ENCODE data around the gene MYCBPAP. TPM values are rescaled to one million over a fixed set of nuclear protein-coding genes. Genes with fewer than 3 reads are reported as not detected.

The MYCBPAP gene
- total and polyA plus RNA-seq, 2 experiments from 2014 or later: 0.32 to 1.4 TPM

- H3F3A ChIP-seq (ENCODE audit: insufficient read depth): no peaks in the 10 kb centered on the region
- H3K27ac ChIP-seq: no peak overlapping the region
- no peaks in the 10 kb centered on the region for H3K79me2 ChIP-seq (ENCODE audit: insufficient read depth)
- H3K4me2 ChIP-seq (ENCODE audit: unreplicated experiment): no peak overlapping the region
- no peaks in the 10 kb centered on the region for H3K9me3 ChIP-seq (ENCODE audit: low read depth)
- no peak overlapping the region for H3K9ac ChIP-seq
- DNase-seq: no peak
- H3K36me3 ChIP-seq (ENCODE audit: low read depth): no peaks in the 10 kb centered on the region
- H2AFZ ChIP-seq: no peak overlapping the region
- TF ChIP-seq EZH2 (IDR thresholded peaks at IDR 0.05; ENCODE audit: insufficient read depth, poor library complexity, severe bottlenecking): no peak
- TF ChIP-seq EZH2phosphoT487 (IDR thresholded peaks at IDR 0.05; ENCODE audit: insufficient read depth, low read depth): no peak
- H4K20me1 ChIP-seq (ENCODE audit: insufficient read depth): no peaks in the 10 kb centered on the region
- 73 to 82% methylated on average over 8 of the region's 8 CpGs for WGBS, 2 experiments (ENCODE audit: low coverage in 1 of 2, low lambda C conversion rate in 2 of 2, missing lambda C conversion rate in 2 of 2)
- H3K27me3 ChIP-seq (replicated peaks; ENCODE audit: insufficient read depth): no peaks in the 10 kb centered on the region
- in situ Hi-C loops (cut with MboI): loop anchor here (25.0 kb wide), 1 partner anchor 445 kb away; no protein-coding TSS in a partner anchor
- H3K9me2 ChIP-seq (ENCODE audit: insufficient read depth): no peaks in the 10 kb centered on the region
- H3K4me3 ChIP-seq: no peak overlapping the region
- H3K4me1 ChIP-seq (ENCODE audit: insufficient read depth): peaks cover 11% of the 10 kb centered on the region; the same call in 1 of the 2 replicates
These were observed 9.5 kb downstream of the MYCBPAP start for GRCh38 chr17:50517504-50518383.

GRCh38 chr17:50518384-50519023, 10.3 kb downstream of the MYCBPAP start:
- no peak overlapping the region for H3K4me2 ChIP-seq (ENCODE audit: unreplicated experiment)
- no peaks in the 10 kb centered on the region for H3K79me2 ChIP-seq (ENCODE audit: insufficient read depth)
- H4K20me1 ChIP-seq (ENCODE audit: insufficient read depth): no peaks in the 10 kb centered on the region
- no peaks in the 10 kb centered on the region for H3K36me3 ChIP-seq (ENCODE audit: low read depth)
- H3K9ac ChIP-seq: no peak overlapping the region
- DNase-seq: no peak
- H3K4me3 ChIP-seq: no peak overlapping the region
- no peaks in the 10 kb centered on the region for H3K9me3 ChIP-seq (ENCODE audit: low read depth)
- H3K27ac ChIP-seq: no peak overlapping the region
- H3K9me2 ChIP-seq (ENCODE audit: insufficient read depth): no peaks in the 10 kb centered on the region
- H3F3A ChIP-seq (ENCODE audit: insufficient read depth): no peaks in the 10 kb centered on the region
- 76 to 83% methylated on average over 11 to 13 of the region's 13 CpGs for WGBS, 2 experiments (ENCODE audit: low coverage in 1 of 2, low lambda C conversion rate in 2 of 2, missing lambda C conversion rate in 2 of 2)
- no peaks in the 10 kb centered on the region for H3K27me3 ChIP-seq (replicated peaks; ENCODE audit: insufficient read depth)
- TF ChIP-seq EZH2phosphoT487 (IDR thresholded peaks at IDR 0.05; ENCODE audit: insufficient read depth, low read depth) (no peak), EZH2 (IDR thresholded peaks at IDR 0.05; ENCODE audit: insufficient read depth, poor library complexity, severe bottlenecking) (no peak)
- H2AFZ ChIP-seq: no peak overlapping the region
- in situ Hi-C loops (cut with MboI): loop anchor here (25.0 kb wide), 1 partner anchor 444 kb away; no protein-coding TSS in a partner anchor
- peaks cover 11% of the 10 kb centered on the region; the same call in 1 of the 2 replicates for H3K4me1 ChIP-seq (ENCODE audit: insufficient read depth)

GRCh38 chr17:50519141-50519834, 11.0 kb downstream of the MYCBPAP start:
- 61 to 62% methylated on average over 7 to 8 of the region's 8 CpGs for WGBS, 2 experiments (ENCODE audit: low coverage in 1 of 2, low lambda C conversion rate in 2 of 2, missing lambda C conversion rate in 2 of 2)
- Histone ChIP-seq H3K9me3 (ENCODE audit: low read depth) (no peaks in the 10 kb centered on the region), H3K27me3 (replicated peaks; ENCODE audit: insufficient read depth) (no peaks in the 10 kb centered on the region)

GRCh38 chr17:50520483-50520882, 12.2 kb downstream of the MYCBPAP start:
- Histone ChIP-seq H3K9me2 (ENCODE audit: insufficient read depth) (no peaks in the 10 kb centered on the region), H3K27ac (no peak overlapping the region), H3K36me3 (ENCODE audit: low read depth) (no peaks in the 10 kb centered on the region), H3K4me3 (no peak overlapping the region), H3K79me2 (ENCODE audit: insufficient read depth) (no peaks in the 10 kb centered on the region), H3K9me3 (ENCODE audit: low read depth) (no peaks in the 10 kb centered on the region), H3K4me1 (ENCODE audit: insufficient read depth) (peaks cover 2% of the 10 kb centered on the region; the same call in 1 of the 2 replicates), H3F3A (ENCODE audit: insufficient read depth) (no peaks in the 10 kb centered on the region), H3K4me2 (ENCODE audit: unreplicated experiment) (no peak overlapping the region), H3K27me3 (replicated peaks; ENCODE audit: insufficient read depth) (no peaks in the 10 kb centered on the region), H2AFZ (no peak overlapping the region), H4K20me1 (ENCODE audit: insufficient read depth) (no peaks in the 10 kb centered on the region), H3K9ac (no peak overlapping the region)
- TF ChIP-seq EZH2phosphoT487 (IDR thresholded peaks at IDR 0.05; ENCODE audit: insufficient read depth, low read depth): no peak
- no peak for TF ChIP-seq EZH2 (IDR thresholded peaks at IDR 0.05; ENCODE audit: insufficient read depth, poor library complexity, severe bottlenecking)
- no peak for DNase-seq
- in situ Hi-C loops (cut with MboI): loop anchor here (25.0 kb wide), 1 partner anchor 442 kb away; no protein-coding TSS in a partner anchor
- 65 to 70% methylated on average over 2 of the region's 2 CpGs for WGBS, 2 experiments (ENCODE audit: low coverage in 1 of 2, low lambda C conversion rate in 2 of 2, missing lambda C conversion rate in 2 of 2)

More at GRCh38 chr17:50519141-50519834, 11.0 kb downstream of the MYCBPAP start:
- H4K20me1 ChIP-seq (ENCODE audit: insufficient read depth): no peaks in the 10 kb centered on the region
- H3K4me2 ChIP-seq (ENCODE audit: unreplicated experiment): no peak overlapping the region
- H3K27ac ChIP-seq: no peak overlapping the region
- H3K9me2 ChIP-seq (ENCODE audit: insufficient read depth): no peaks in the 10 kb centered on the region
- H3K9ac ChIP-seq: no peak overlapping the region
- no peaks in the 10 kb centered on the region for H3K79me2 ChIP-seq (ENCODE audit: insufficient read depth)
- TF ChIP-seq EZH2phosphoT487 (IDR thresholded peaks at IDR 0.05; ENCODE audit: insufficient read depth, low read depth): no peak
- TF ChIP-seq EZH2 (IDR thresholded peaks at IDR 0.05; ENCODE audit: insufficient read depth, poor library complexity, severe bottlenecking): no peak
- H3F3A ChIP-seq (ENCODE audit: insufficient read depth): no peaks in the 10 kb centered on the region
- H3K4me3 ChIP-seq: no peak overlapping the region
- peak; percentile 39 for DNase-seq
- H2AFZ ChIP-seq: no peak overlapping the region
- no peaks in the 10 kb centered on the region for H3K36me3 ChIP-seq (ENCODE audit: low read depth)
- in situ Hi-C loops (cut with MboI): loop anchor here (25.0 kb wide), 1 partner anchor 443 kb away; no protein-coding TSS in a partner anchor
- H3K4me1 ChIP-seq (ENCODE audit: insufficient read depth): peaks cover 11% of the 10 kb centered on the region; the same call in 1 of the 2 replicates
